ENCODE results near the gene WDR90. TPM values are rescaled to one million over a fixed set of nuclear protein-coding genes. Genes with fewer than 3 reads are reported as not detected.

Gene WDR90
- total and polyA plus RNA-seq, 2 of the 13 experiments (the other 11 are each of a cell fraction or from before 2014, with no cell fraction given) = 14.9 to 28.9 TPM

DNA sequence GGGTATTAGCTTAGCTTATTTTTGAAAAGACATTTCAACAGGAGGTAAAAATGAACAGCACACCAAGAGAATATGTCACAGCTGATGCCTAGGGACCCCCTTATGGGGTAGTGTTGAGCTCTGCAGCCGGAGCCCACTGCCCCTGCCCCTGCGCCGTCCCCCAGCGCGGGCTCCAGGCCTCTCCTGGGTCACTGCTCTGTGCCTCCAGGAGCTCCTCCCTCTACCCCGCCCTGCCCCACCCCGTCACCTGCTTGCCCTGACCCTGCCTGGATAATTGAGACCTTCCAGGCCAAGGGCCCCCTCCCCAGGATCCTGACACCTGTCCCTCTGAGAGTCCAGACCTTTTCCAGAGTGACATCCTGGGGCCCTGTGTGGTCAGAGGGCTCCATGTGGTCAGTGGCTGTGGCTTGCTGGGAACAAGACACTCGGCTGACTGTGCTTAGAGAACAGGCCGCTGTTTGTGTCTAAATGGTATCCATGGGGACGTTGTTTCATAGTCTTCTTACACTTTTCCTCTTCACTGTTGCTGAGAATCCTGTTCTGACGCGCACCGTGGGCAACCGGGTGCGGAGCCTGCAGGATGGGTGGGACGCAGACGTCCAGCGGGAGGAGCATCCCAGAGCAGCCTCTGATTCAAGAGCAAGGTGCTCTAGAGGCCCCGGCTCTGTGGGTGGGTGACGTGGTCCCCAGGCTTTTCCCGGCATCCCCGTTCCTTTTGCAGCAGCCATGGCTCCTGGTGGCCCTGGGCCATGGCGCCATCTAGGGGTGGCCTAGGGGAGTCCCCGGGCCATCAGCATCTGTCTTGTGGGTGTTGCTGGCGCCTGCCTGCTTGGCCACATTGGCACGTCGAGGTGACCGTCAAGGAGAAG, 38.4 kb upstream of the WDR90 start (continued):
- TF ChIP-seq, protein P1, sequence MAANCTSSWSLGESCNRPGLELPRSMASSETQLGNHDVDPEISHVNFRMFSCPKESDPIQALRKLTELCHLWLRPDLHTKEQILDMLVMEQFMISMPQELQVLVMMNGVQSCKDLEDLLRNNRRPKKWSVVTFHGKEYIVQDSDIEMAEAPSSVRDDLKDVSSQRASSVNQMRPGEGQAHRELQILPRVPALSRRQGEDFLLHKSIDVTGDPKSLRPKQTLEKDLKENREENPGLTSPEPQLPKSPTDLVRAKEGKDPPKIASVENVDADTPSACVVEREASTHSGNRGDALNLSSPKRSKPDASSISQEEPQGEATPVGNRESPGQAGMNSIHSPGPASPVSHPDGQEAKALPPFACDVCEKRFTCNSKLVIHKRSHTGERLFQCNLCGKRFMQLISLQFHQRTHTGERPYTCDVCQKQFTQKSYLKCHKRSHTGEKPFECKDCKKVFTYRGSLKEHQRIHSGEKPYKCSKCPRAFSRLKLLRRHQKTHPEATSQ (CRISPR knock-in tag; IDR thresholded peaks at IDR 0.05; ENCODE audit: borderline replicate concordance) = no peak
- no peak for TF ChIP-seq NFKB2 (CRISPR knock-in tag; IDR thresholded peaks at IDR 0.05; ENCODE audit: borderline replicate concordance)
- TF ChIP-seq NR2C2 (CRISPR knock-in tag; IDR thresholded peaks at IDR 0.05; ENCODE audit: borderline replicate concordance) = no peak
- no peak for TF ChIP-seq RORA (CRISPR knock-in tag; IDR thresholded peaks at IDR 0.05)
- no peak for TF ChIP-seq EHMT2 (IDR thresholded peaks at IDR 0.05; ENCODE audit: borderline replicate concordance, low read depth, low read length)
- TF ChIP-seq ZNF235 (CRISPR knock-in tag; IDR thresholded peaks at IDR 0.05; ENCODE audit: borderline replicate concordance) = no peak
- no peak for TF ChIP-seq HNRNPUL1 (IDR thresholded peaks at IDR 0.05; ENCODE audit: low read depth, low read length)
- TF ChIP-seq HNRNPL (IDR thresholded peaks at IDR 0.05; ENCODE audit: low read depth, low read length) = no peak
- TF ChIP-seq SOX6 (IDR thresholded peaks at IDR 0.05) = no peak
- TF ChIP-seq SOX6 (CRISPR knock-in tag; IDR thresholded peaks at IDR 0.05) = peak; percentile 44
- TF ChIP-seq SMAD3 (CRISPR knock-in tag; IDR thresholded peaks at IDR 0.05) = 0 out of 2 replicates have a peak, but pooled peaks have one; percentile 48
- TF ChIP-seq ZNF256 (CRISPR knock-in tag; conservative IDR thresholded peaks at IDR 0.05) = no peak
- TF ChIP-seq SP1 (IDR thresholded peaks at IDR 0.05) = no peak
- TF ChIP-seq SP1 (CRISPR knock-in tag; IDR thresholded peaks at IDR 0.05) = no peak
- no peak for TF ChIP-seq KLF12 (CRISPR knock-in tag; IDR thresholded peaks at IDR 0.05; ENCODE audit: borderline replicate concordance)
- TF ChIP-seq FOXK1 (CRISPR knock-in tag; IDR thresholded peaks at IDR 0.05; ENCODE audit: borderline replicate concordance, low read depth) = no peak
- TF ChIP-seq NAIF1 (CRISPR knock-in tag; IDR thresholded peaks at IDR 0.05; ENCODE audit: borderline replicate concordance) = no peak
- TF ChIP-seq SYNCRIP (IDR thresholded peaks at IDR 0.05; ENCODE audit: insufficient read depth, low read depth, low read length) = no peak
- TF ChIP-seq, protein P2, sequence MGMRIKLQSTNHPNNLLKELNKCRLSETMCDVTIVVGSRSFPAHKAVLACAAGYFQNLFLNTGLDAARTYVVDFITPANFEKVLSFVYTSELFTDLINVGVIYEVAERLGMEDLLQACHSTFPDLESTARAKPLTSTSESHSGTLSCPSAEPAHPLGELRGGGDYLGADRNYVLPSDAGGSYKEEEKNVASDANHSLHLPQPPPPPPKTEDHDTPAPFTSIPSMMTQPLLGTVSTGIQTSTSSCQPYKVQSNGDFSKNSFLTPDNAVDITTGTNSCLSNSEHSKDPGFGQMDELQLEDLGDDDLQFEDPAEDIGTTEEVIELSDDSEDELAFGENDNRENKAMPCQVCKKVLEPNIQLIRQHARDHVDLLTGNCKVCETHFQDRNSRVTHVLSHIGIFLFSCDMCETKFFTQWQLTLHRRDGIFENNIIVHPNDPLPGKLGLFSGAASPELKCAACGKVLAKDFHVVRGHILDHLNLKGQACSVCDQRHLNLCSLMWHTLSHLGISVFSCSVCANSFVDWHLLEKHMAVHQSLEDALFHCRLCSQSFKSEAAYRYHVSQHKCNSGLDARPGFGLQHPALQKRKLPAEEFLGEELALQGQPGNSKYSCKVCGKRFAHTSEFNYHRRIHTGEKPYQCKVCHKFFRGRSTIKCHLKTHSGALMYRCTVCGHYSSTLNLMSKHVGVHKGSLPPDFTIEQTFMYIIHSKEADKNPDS (CRISPR knock-in tag; IDR thresholded peaks at IDR 0.05) = no peak
- TF ChIP-seq ZBTB7A (CRISPR knock-in tag; IDR thresholded peaks at IDR 0.05) = no peak
- TF ChIP-seq, protein P3, sequence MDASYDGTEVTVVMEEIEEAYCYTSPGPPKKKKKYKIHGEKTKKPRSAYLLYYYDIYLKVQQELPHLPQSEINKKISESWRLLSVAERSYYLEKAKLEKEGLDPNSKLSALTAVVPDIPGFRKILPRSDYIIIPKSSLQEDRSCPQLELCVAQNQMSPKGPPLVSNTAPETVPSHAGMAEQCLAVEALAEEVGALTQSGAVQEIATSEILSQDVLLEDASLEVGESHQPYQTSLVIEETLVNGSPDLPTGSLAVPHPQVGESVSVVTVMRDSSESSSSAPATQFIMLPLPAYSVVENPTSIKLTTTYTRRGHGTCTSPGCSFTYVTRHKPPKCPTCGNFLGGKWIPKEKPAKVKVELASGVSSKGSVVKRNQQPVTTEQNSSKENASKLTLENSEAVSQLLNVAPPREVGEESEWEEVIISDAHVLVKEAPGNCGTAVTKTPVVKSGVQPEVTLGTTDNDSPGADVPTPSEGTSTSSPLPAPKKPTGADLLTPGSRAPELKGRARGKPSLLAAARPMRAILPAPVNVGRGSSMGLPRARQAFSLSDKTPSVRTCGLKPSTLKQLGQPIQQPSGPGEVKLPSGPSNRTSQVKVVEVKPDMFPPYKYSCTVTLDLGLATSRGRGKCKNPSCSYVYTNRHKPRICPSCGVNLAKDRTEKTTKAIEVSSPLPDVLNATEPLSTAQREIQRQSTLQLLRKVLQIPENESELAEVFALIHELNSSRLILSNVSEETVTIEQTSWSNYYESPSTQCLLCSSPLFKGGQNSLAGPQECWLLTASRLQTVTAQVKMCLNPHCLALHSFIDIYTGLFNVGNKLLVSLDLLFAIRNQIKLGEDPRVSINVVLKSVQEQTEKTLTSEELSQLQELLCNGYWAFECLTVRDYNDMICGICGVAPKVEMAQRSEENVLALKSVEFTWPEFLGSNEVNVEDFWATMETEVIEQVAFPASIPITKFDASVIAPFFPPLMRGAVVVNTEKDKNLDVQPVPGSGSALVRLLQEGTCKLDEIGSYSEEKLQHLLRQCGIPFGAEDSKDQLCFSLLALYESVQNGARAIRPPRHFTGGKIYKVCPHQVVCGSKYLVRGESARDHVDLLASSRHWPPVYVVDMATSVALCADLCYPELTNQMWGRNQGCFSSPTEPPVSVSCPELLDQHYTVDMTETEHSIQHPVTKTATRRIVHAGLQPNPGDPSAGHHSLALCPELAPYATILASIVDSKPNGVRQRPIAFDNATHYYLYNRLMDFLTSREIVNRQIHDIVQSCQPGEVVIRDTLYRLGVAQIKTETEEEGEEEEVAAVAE (CRISPR knock-in tag; IDR thresholded peaks at IDR 0.05; ENCODE audit: borderline replicate concordance) = no peak
- no peak for TF ChIP-seq PRMT3 (CRISPR knock-in tag; IDR thresholded peaks at IDR 0.05; ENCODE audit: borderline replicate concordance, low read depth)
